Activated CD4-positive, CD25-positive, alpha-beta regulatory T cell treated with anti-CD3 and anti-CD28 coated beads, Interleukin-2, amount 50 U/mL, for 72 hours (primary cell): ENCODE results near the gene RNASE7.
"Not testable (repeated sequence)": the region's sequence is repeated elsewhere in the genome, so short reads cannot be mapped to it uniquely, and the experiment has no call there.

Source experiments
- DNase-seq: peaks from one replicate; pipeline ENCODE4 v3.0.0; 2021

RNASE7 gene

GRCh38 chr14:21023817-21024584 lies 18.2 kb upstream of the RNASE7 start:
- no peak for DNase-seq

GRCh38 chr14:21024585-21025370 lies 17.4 kb upstream of the RNASE7 start, which contains the start of gene NDRG2:
TSS of gene NDRG2 (minus strand) at chr14:21025061. CDS start at chr14:21023315, 1,746 bp downstream.
- peak; percentile 68 for DNase-seq

GRCh38 chr14:21025371-21026273 lies 16.5 kb upstream of the RNASE7 start:
- DNase-seq = no peak

GRCh38 chr14:21026274-21026987 lies 15.7 kb upstream of the RNASE7 start:
- no peak for DNase-seq

GRCh38 chr14:21026988-21027315 lies 15.2 kb upstream of the RNASE7 start:
- DNase-seq = no peak

- DNase-seq = no peak
These were observed 12.2 kb upstream of the RNASE7 start, which contains the start of gene TPPP2 for GRCh38 chr14:21029917-21030316. TSS of gene TPPP2 (plus strand) at chr14:21030217. CDS start at chr14:21030582, 365 bp downstream.

- DNase-seq = no peak
These were observed 11.6 kb upstream of the RNASE7 start for GRCh38 chr14:21030531-21030930.

GRCh38 chr14:21032326-21033132 lies 9.6 kb upstream of the RNASE7 start:
- no peak for DNase-seq

- DNase-seq = no peak
These were observed 8.9 kb upstream of the RNASE7 start for GRCh38 chr14:21033133-21033698.

- DNase-seq = no peak
These were observed 7.5 kb upstream of the RNASE7 start, which contains the start of gene RNASE13 for GRCh38 chr14:21034707-21035106. TSS of gene RNASE13 (minus strand) at chr14:21034807. CDS start at chr14:21034288, 519 bp downstream.

GRCh38 chr14:21036751-21037150 lies 5.4 kb upstream of the RNASE7 start:
- DNase-seq = no peak

GRCh38 chr14:21037156-21037555 lies 5.0 kb upstream of the RNASE7 start:
- no peak for DNase-seq

GRCh38 chr14:21038441-21039422 lies 3.4 kb upstream of the RNASE7 start:
- DNase-seq = no peak

- no peak for DNase-seq
These were observed 2.4 kb upstream of the RNASE7 start for GRCh38 chr14:21039585-21040369.

- no peak for DNase-seq
These were observed 1.7 kb upstream of the RNASE7 start for GRCh38 chr14:21040370-21040925.

- DNase-seq = not testable (repeated sequence)
These were observed 1.2 kb upstream of the RNASE7 start for GRCh38 chr14:21040941-21041340.

- DNase-seq = no peak
These were observed 756 bp downstream of the RNASE7 start for GRCh38 chr14:21042918-21043317.

GRCh38 chr14:21043387-21043973 lies 1.3 kb downstream of the RNASE7 start:
- no peak for DNase-seq
